ENCODE results near the gene ATG7.

ATG7 gene

GRCh38 chr3:11551036-11551435 is 278.8 kb downstream of the ATG7 start:
- Histone ChIP-seq H3K27ac (no peak overlapping the region), H3K9ac (no peak overlapping the region), H4K20me1 (ENCODE audit: insufficient read depth) (no peaks in the 10 kb centered on the region)

GRCh38 chr3:11552289-11553264 is 280.4 kb downstream of the ATG7 start:
- H2AFZ ChIP-seq (ENCODE audit: low read depth), result no peak overlapping the region
- no peaks in the 10 kb centered on the region for H3K79me2 ChIP-seq (ENCODE audit: insufficient read depth, low read depth)
- H3K36me3 ChIP-seq (ENCODE audit: insufficient read depth), result no peaks in the 10 kb centered on the region
- no peak overlapping the region for H3K4me2 ChIP-seq
- no peak overlapping the region for H3K4me3 ChIP-seq (IDR thresholded peaks at IDR 0.05; ENCODE audit: insufficient read depth, low read depth, low read length)
- TF ChIP-seq CTCF (conservative IDR thresholded peaks at IDR 0.05; ENCODE audit: low read depth, low read length), result no peak
- no peaks in the 10 kb centered on the region for H4K20me1 ChIP-seq (ENCODE audit: insufficient read depth)
- H3K4me1 ChIP-seq (ENCODE audit: low read depth, poor library complexity, severe bottlenecking), result no peaks in the 10 kb centered on the region
- no peak overlapping the region for H3K27ac ChIP-seq
- no peak overlapping the region for H3K9ac ChIP-seq
- no peaks in the 10 kb centered on the region for H3K27me3 ChIP-seq (ENCODE audit: insufficient read depth, low read depth)

More at GRCh38 chr3:11551036-11551435, 278.8 kb downstream of the ATG7 start:
- no peaks in the 10 kb centered on the region for H3K4me1 ChIP-seq (ENCODE audit: low read depth, poor library complexity, severe bottlenecking)
- no peak overlapping the region for H3K4me2 ChIP-seq
- no peak overlapping the region for H3K4me3 ChIP-seq (IDR thresholded peaks at IDR 0.05; ENCODE audit: insufficient read depth, low read depth, low read length)
- no peak overlapping the region for H2AFZ ChIP-seq (ENCODE audit: low read depth)
- no peaks in the 10 kb centered on the region for H3K79me2 ChIP-seq (ENCODE audit: insufficient read depth, low read depth)
- no peaks in the 10 kb centered on the region for H3K27me3 ChIP-seq (ENCODE audit: insufficient read depth, low read depth)
- no peak for TF ChIP-seq CTCF (conservative IDR thresholded peaks at IDR 0.05; ENCODE audit: low read depth, low read length)
- no peaks in the 10 kb centered on the region for H3K36me3 ChIP-seq (ENCODE audit: insufficient read depth)

GRCh38 chr3:11553436-11554235 is 281.4 kb downstream of the ATG7 start:
- Histone ChIP-seq H3K4me2 (no peak overlapping the region), H3K4me3 (IDR thresholded peaks at IDR 0.05; ENCODE audit: insufficient read depth, low read depth, low read length) (no peak overlapping the region), H3K4me1 (ENCODE audit: low read depth, poor library complexity, severe bottlenecking) (no peaks in the 10 kb centered on the region), H3K27me3 (ENCODE audit: insufficient read depth, low read depth) (no peaks in the 10 kb centered on the region), H4K20me1 (ENCODE audit: insufficient read depth) (no peaks in the 10 kb centered on the region), H3K36me3 (ENCODE audit: insufficient read depth) (no peaks in the 10 kb centered on the region), H3K9ac (no peak overlapping the region), H3K79me2 (ENCODE audit: insufficient read depth, low read depth) (no peaks in the 10 kb centered on the region), H3K27ac (no peak overlapping the region), H2AFZ (ENCODE audit: low read depth) (no peak overlapping the region)
- no peak for TF ChIP-seq CTCF (conservative IDR thresholded peaks at IDR 0.05; ENCODE audit: low read depth, low read length)

GRCh38 chr3:11554236-11554610 is 282.0 kb downstream of the ATG7 start:
- Histone ChIP-seq H3K9ac (no peak overlapping the region), H3K27me3 (ENCODE audit: insufficient read depth, low read depth) (no peaks in the 10 kb centered on the region), H3K4me2 (no peak overlapping the region), H3K79me2 (ENCODE audit: insufficient read depth, low read depth) (no peaks in the 10 kb centered on the region), H2AFZ (ENCODE audit: low read depth) (no peak overlapping the region), H4K20me1 (ENCODE audit: insufficient read depth) (no peaks in the 10 kb centered on the region), H3K4me1 (ENCODE audit: low read depth, poor library complexity, severe bottlenecking) (no peaks in the 10 kb centered on the region), H3K4me3 (IDR thresholded peaks at IDR 0.05; ENCODE audit: insufficient read depth, low read depth, low read length) (no peak overlapping the region), H3K27ac (no peak overlapping the region), H3K36me3 (ENCODE audit: insufficient read depth) (no peaks in the 10 kb centered on the region)
- TF ChIP-seq CTCF (conservative IDR thresholded peaks at IDR 0.05; ENCODE audit: low read depth, low read length), result no peak
